HL-60 (cell line): ENCODE data around the gene TMTC2.
A peak's percentile ranks its signal among the peaks of the same experiment; 100 is the strongest.

Experiments used
- DNase-seq, 2 experiments: peaks; one replicate each; pipeline ENCODE4 v3.0.0-alpha.2; 2010 to 2020; ENCODE audit warnings: low read depth in 1 of 2, low spot score in 1 of 2
- H3K27ac ChIP-seq: fragments of 250-450 bp; sonication (Bioruptor Pico); replicated peaks from 2 replicates; pipeline ENCODE4 v1.5.1; 2020; ENCODE audit warnings: mild to moderate bottlenecking, moderate library complexity
- H3K27me3 ChIP-seq: fragments of 250-450 bp; sonication (Bioruptor Pico); 2 replicates; pipeline ENCODE4 v1.5.1; 2021; ENCODE audit warnings: mild to moderate bottlenecking, moderate library complexity; ENCODE audit not compliant: insufficient read depth, poor library complexity, severe bottlenecking
- H3K4me3 ChIP-seq: replicated peaks from 2 replicates; pipeline ENCODE4 v1.5.1; 2011; ENCODE audit warnings: mild to moderate bottlenecking, control low read depth, low read length; ENCODE audit not compliant: insufficient read depth
- CTCF ChIP-seq: IDR thresholded peaks from one replicate; pipeline ENCODE4 v1.5.1; 2011; ENCODE audit warnings: low read length, control low read depth, inconsistent platforms; ENCODE audit not compliant: insufficient read depth
- GABPA ChIP-seq: IDR thresholded peaks from 2 replicates; pipeline ENCODE4 v1.6.1; 2012; ENCODE audit warnings: low read depth
- POLR2AphosphoS5 ChIP-seq: IDR thresholded peaks from 2 replicates; pipeline ENCODE4 v1.6.1; 2012; ENCODE audit warnings: low read depth
- REST ChIP-seq: IDR thresholded peaks from 2 replicates; pipeline ENCODE4 v1.6.1; 2012; ENCODE audit warnings: low read depth; ENCODE audit not compliant: insufficient replicate concordance
- SPI1 ChIP-seq: IDR thresholded peaks from 2 replicates; pipeline ENCODE4 v1.6.1; 2012; ENCODE audit warnings: low read depth, mild to moderate bottlenecking, borderline replicate concordance

TMTC2 gene

GRCh38 chr12:82682851-82683261 is 3.9 kb upstream of the TMTC2 start:
- H3K4me3 ChIP-seq = no peak overlapping the region
- no peak overlapping the region for H3K27ac ChIP-seq
- TF ChIP-seq POLR2AphosphoS5 (no peak), SPI1 (peak; percentile 83; the same call in 1 of the 2 replicates)
- DNase-seq = peak; percentile 19 to 29
- H3K27me3 ChIP-seq = peaks cover under 1% of the 10 kb centered on the region

- peak overlapping the region; percentile 98 for H3K4me3 ChIP-seq
- H3K27ac ChIP-seq = peak overlapping the region; percentile 49
- peaks cover 6% of the 10 kb centered on the region for H3K27me3 ChIP-seq
- TF ChIP-seq CTCF (peak; percentile 78), REST (no peak)
- DNase-seq = peak; percentile 80 to 95
These were observed 927 bp upstream of the TMTC2 start for GRCh38 chr12:82685790-82686167.

- Histone ChIP-seq H3K27ac (peak overlapping the region; percentile 49), H3K27me3 (peaks cover 6% of the 10 kb centered on the region), H3K4me3 (peak overlapping the region; percentile 98)
- DNase-seq = peak in 1 of 2 experiments; percentile 39
- TF ChIP-seq REST (no peak), POLR2AphosphoS5 (no peak), CTCF (no peak), SPI1 (no peak), GABPA (no peak)
These were observed 610 bp downstream of the TMTC2 start for GRCh38 chr12:82687021-82688011.

GRCh38 chr12:82688035-82688501 is 1.4 kb downstream of the TMTC2 start:
- peaks cover 6% of the 10 kb centered on the region for H3K27me3 ChIP-seq
- H3K27ac ChIP-seq = no peak overlapping the region
- peak overlapping the region; percentile 98 for H3K4me3 ChIP-seq
- peak in 1 of 2 experiments; percentile 7 for DNase-seq
- TF ChIP-seq POLR2AphosphoS5 (no peak), REST (no peak), CTCF (peak; percentile 12)
